H1 (cell line): ENCODE measurements around the gene SRRM3. TPM values are rescaled to one million over a fixed set of nuclear protein-coding genes. Genes with fewer than 3 reads are reported as not detected.

ENCODE experiments used
- SP4 ChIP-seq: IDR thresholded peaks from 2 replicates; pipeline ENCODE4 v1.6.1; 2012; ENCODE audit warnings: low read length, inconsistent platforms
- polyA plus RNA-seq, 7 experiments: library from polyadenylated mRNA; depleted of rRNA in 3 of 7; stranded (reverse) in 5 of 7; unstranded in 2 of 7; fragments of >200 nt in 5 of 7; fragments of 200-250 nt in 2 of 7; gene quantifications; 1 replicate in 5 of 7; 2 replicates in 1 of 7; 4 replicates in 1 of 7; pipeline versions ENCODE4 v1.2.1 to v1.2.3, GENCODE V29; 2011 to 2013; ENCODE audit warnings: missing spikeins in 2 of 7, mixed read lengths in 2 of 7
- total RNA-seq: library from RNA; stranded (reverse); fragmentation: NEBNext Ultra II Directional; extraction: Animal tissue kit (Norgen Biotek cat#: 25700); gene quantifications from 2 replicates; pipeline ENCODE4 v1.2.1, GENCODE V29; 2021

SRRM3 gene
- total and polyA plus RNA-seq, 2 of the 8 experiments (the other 6 are each of a cell fraction or from before 2014, with no cell fraction given): 10.4 to 17.4 TPM

DNA sequence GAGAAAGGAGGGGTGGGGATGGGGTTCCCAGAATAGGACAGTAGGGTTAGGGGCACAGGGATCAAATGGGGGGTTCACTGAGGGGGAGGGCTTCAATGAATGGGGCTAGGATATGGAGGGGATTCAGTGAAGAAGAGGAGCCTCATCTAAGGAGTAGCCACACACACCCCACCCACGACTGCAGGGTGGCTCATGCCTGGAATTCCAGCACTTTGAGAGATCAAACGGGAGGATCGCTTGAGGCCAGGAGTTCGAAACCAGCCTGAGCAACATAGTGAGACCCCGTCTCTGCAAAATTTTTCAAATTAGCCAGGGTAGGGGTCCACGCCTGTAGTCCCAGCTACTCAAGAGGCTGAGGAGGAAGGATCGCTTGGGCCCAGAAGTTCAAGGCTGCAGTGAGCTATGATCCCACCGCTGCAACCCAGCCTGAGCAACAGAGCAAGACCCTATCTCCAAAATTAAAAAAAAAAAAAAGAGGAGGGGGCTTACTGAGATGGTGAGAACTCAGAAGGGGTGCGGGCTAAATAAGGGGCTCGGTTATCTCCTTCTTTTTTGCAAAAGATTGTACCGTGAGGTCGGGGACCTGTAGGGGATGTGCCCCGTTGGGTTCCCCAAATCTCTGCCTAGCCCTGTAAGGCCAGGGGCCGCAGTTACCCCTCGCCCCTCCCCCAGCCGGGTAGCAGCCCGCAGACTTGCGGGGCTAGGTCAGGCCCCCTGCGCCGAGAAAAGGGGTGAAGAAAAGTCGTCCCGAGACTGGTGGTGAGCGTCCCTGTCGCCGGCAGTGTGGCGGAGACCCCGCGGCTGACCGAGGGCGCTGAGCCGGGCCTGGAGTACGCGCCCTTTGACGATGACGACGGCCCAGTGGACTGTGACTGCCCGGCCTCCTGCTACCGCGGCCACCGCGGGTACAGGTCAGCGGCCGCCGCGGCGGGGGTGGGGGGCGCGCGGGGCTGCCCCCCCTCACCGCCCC is 57.7 kb downstream of the SRRM3 start (continued):
- TF ChIP-seq SP4: no peak
